Measurements from ENCODE around the gene ZSWIM6.

DNA sequence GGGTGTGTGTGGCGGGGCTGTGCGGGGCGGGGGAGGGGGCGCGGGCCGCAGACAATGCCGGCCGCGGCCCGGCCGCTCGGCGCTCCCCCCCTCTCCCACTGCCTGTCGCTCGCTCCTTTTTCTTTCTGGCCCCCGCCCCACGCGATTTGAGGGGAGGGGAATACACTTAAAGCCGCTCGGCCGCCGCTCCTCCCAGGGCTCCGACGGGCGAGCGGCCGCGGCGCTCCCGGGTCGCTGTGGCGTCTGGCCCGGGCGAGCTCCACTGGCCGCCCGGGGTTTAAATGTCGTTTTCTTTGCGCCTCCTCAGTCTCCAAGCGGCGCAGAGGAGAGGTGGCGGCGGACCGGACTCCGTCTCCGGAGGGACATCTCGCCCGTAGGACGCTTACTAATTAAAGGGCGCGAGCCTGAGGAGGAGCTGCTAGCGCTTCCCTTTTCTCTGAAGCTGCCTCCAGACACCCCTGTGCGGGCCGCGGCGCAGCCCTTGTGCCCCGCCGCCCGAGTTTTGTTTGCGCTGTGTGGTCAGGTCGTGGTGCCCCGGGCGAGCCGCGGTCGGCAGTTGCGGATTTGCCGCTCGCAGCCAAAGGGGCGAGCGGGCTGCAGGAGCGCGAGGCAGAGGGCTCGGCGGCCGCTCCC, 1.4 kb downstream of the ZSWIM6 start:
- TF ChIP-seq, protein P1, sequence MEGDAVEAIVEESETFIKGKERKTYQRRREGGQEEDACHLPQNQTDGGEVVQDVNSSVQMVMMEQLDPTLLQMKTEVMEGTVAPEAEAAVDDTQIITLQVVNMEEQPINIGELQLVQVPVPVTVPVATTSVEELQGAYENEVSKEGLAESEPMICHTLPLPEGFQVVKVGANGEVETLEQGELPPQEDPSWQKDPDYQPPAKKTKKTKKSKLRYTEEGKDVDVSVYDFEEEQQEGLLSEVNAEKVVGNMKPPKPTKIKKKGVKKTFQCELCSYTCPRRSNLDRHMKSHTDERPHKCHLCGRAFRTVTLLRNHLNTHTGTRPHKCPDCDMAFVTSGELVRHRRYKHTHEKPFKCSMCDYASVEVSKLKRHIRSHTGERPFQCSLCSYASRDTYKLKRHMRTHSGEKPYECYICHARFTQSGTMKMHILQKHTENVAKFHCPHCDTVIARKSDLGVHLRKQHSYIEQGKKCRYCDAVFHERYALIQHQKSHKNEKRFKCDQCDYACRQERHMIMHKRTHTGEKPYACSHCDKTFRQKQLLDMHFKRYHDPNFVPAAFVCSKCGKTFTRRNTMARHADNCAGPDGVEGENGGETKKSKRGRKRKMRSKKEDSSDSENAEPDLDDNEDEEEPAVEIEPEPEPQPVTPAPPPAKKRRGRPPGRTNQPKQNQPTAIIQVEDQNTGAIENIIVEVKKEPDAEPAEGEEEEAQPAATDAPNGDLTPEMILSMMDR (IDR thresholded peaks at IDR 0.05; ENCODE audit: insufficient read depth, low read depth, low read length), result no peak
- TF ChIP-seq EZH2 (IDR thresholded peaks at IDR 0.05; ENCODE audit: insufficient read depth, low read length), result no peak
